ENCODE data around the gene EXOC4. TPM values are rescaled to one million over a fixed set of nuclear protein-coding genes. Genes with fewer than 3 reads are reported as not detected.

EXOC4 gene
- total and polyA plus RNA-seq, 2 donors from 2014 or later = 22.8 to 78.7 TPM

- FAIRE-seq = no peak
- Histone ChIP-seq H3K4me3 (ENCODE audit: low read length in 3 of 3) (no peak overlapping the region), H3K27me3 (ENCODE audit: control insufficient read depth, insufficient read depth, low read length) (no peaks in the 10 kb centered on the region), H3K27ac (ENCODE audit: low read depth in 2 of 2, low read length in 2 of 2) (no peak overlapping the region), H3K9ac (ENCODE audit: low read length in 3 of 3) (no peak overlapping the region), H3K9me3 (ENCODE audit: control insufficient read depth in 2 of 3, insufficient read depth in 1 of 3, low read length in 3 of 3) (no peaks in the 10 kb centered on the region), H3K36me3 (ENCODE audit: control insufficient read depth in 2 of 3, insufficient read depth in 3 of 3, low read length in 3 of 3) (no peaks in the 10 kb centered on the region), H3K4me1 (ENCODE audit: control insufficient read depth in 2 of 3, insufficient read depth in 2 of 3, low read depth in 1 of 3, low read length in 3 of 3) (no peaks in the 10 kb centered on the region)
- TF ChIP-seq CTCF (IDR thresholded peaks at IDR 0.05; ENCODE audit: borderline replicate concordance, extremely low read depth, insufficient read depth) = no peak
- intact Hi-C loops (cut with DNase I) = no loop called here
- peak in 3 of 5 donors; percentile 22 to 82 (median 70) for DNase-seq
These were observed 349.4 kb downstream of the EXOC4 start for GRCh38 chr7:133602291-133602690.

- FAIRE-seq = no peak
- H3K27ac ChIP-seq (ENCODE audit: low read depth in 2 of 2, low read length in 2 of 2) = no peak overlapping the region
- DNase-seq = no peak
- intact Hi-C loops (cut with DNase I) = no loop called here
- H3K36me3 ChIP-seq (ENCODE audit: control insufficient read depth in 2 of 3, insufficient read depth in 3 of 3, low read length in 3 of 3) = no peaks in the 10 kb centered on the region
- no peak overlapping the region for H3K9ac ChIP-seq (ENCODE audit: low read length in 3 of 3)
- H3K4me1 ChIP-seq (ENCODE audit: control insufficient read depth in 2 of 3, insufficient read depth in 2 of 3, low read depth in 1 of 3, low read length in 3 of 3) = no peaks in the 10 kb centered on the region
- no peaks in the 10 kb centered on the region for H3K9me3 ChIP-seq (ENCODE audit: control insufficient read depth in 2 of 3, insufficient read depth in 1 of 3, low read length in 3 of 3)
- no peaks in the 10 kb centered on the region for H3K27me3 ChIP-seq (ENCODE audit: control insufficient read depth, insufficient read depth, low read length)
- H3K4me3 ChIP-seq (ENCODE audit: low read length in 3 of 3) = no peak overlapping the region
- no peak for TF ChIP-seq CTCF (IDR thresholded peaks at IDR 0.05; ENCODE audit: borderline replicate concordance, extremely low read depth, insufficient read depth)
These were observed 354.1 kb downstream of the EXOC4 start for GRCh38 chr7:133606991-133607390.

- intact Hi-C loops (cut with DNase I) = no loop called here
- FAIRE-seq (no peak), DNase-seq (no peak)
- no peaks in the 10 kb centered on the region for H3K4me1 ChIP-seq (ENCODE audit: control insufficient read depth in 2 of 3, insufficient read depth in 2 of 3, low read depth in 1 of 3, low read length in 3 of 3)
- no peaks in the 10 kb centered on the region for H3K27me3 ChIP-seq (ENCODE audit: control insufficient read depth, insufficient read depth, low read length)
- no peaks in the 10 kb centered on the region for H3K36me3 ChIP-seq (ENCODE audit: control insufficient read depth in 2 of 3, insufficient read depth in 3 of 3, low read length in 3 of 3)
- H3K27ac ChIP-seq (ENCODE audit: low read depth in 2 of 2, low read length in 2 of 2) = no peak overlapping the region
- H3K9me3 ChIP-seq (ENCODE audit: control insufficient read depth in 2 of 3, insufficient read depth in 1 of 3, low read length in 3 of 3) = no peaks in the 10 kb centered on the region
- no peak overlapping the region for H3K4me3 ChIP-seq (ENCODE audit: low read length in 3 of 3)
- TF ChIP-seq CTCF (IDR thresholded peaks at IDR 0.05; ENCODE audit: borderline replicate concordance, extremely low read depth, insufficient read depth) = no peak
- no peak overlapping the region for H3K9ac ChIP-seq (ENCODE audit: low read length in 3 of 3)
These were observed 356.9 kb downstream of the EXOC4 start for GRCh38 chr7:133609806-133610205.

GRCh38 chr7:133611955-133612354, 359.1 kb downstream of the EXOC4 start:
- Histone ChIP-seq H3K27me3 (ENCODE audit: control insufficient read depth, insufficient read depth, low read length) (no peaks in the 10 kb centered on the region), H3K9ac (ENCODE audit: low read length in 3 of 3) (no peak overlapping the region), H3K27ac (ENCODE audit: low read depth in 2 of 2, low read length in 2 of 2) (no peak overlapping the region), H3K4me1 (ENCODE audit: control insufficient read depth in 2 of 3, insufficient read depth in 2 of 3, low read depth in 1 of 3, low read length in 3 of 3) (no peaks in the 10 kb centered on the region), H3K36me3 (ENCODE audit: control insufficient read depth in 2 of 3, insufficient read depth in 3 of 3, low read length in 3 of 3) (no peaks in the 10 kb centered on the region), H3K4me3 (ENCODE audit: low read length in 3 of 3) (no peak overlapping the region), H3K9me3 (ENCODE audit: control insufficient read depth in 2 of 3, insufficient read depth in 1 of 3, low read length in 3 of 3) (no peaks in the 10 kb centered on the region)
- FAIRE-seq (no peak), DNase-seq (no peak)
- intact Hi-C loops (cut with DNase I) = no loop called here
- no peak for TF ChIP-seq CTCF (IDR thresholded peaks at IDR 0.05; ENCODE audit: borderline replicate concordance, extremely low read depth, insufficient read depth)

Measured in kidney (tissue), 14 donors.